ENCODE results near the gene E2F6. TPM values are rescaled to one million over a fixed set of nuclear protein-coding genes. Genes with fewer than 3 reads are reported as not detected.

Gene E2F6
- total and polyA plus RNA-seq, 2 of the 13 experiments (the other 11 are each of a cell fraction or from before 2014, with no cell fraction given): 27.3 to 36.0 TPM

DNA sequence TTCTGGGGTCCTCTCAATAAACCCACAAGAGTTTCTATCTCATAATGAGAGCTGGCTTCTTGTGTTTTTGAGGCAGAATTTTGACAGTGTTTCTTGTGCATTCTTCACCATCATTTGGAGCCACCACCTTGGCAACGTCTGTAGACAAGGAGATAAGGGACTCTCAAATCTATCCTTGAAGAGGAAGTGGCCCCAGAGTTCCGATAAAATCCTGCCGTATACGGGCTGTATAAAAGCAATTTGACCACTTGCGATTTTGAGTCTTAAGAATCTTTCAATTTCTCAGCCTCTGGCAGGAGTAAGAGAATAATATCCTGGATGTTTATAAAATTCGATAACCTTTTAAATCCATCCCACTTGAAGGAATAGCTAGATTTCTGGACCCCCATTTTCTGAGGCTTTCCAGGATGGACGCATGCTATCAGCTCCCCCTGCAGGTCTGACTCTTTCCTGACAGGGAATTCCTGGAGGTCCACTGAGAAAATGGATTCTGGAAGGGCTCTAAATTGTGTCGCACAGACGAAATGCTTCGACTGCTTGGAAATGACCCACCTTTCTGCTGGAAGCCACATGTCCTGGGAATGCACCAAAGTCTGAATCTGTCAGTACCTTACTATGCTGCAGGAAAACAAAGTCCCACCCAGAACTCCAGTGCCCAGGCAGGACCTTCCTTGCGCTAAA is 54.1 kb downstream of the E2F6 start (continued):
- TF ChIP-seq ZBTB40 (IDR thresholded peaks at IDR 0.05) (no peak), ZBTB40 (CRISPR knock-in tag; IDR thresholded peaks at IDR 0.05) (no peak), MAFF (IDR thresholded peaks at IDR 0.05; ENCODE audit: low read depth, low read length) (no peak), ETS1 (CRISPR knock-in tag; IDR thresholded peaks at IDR 0.05) (no peak), KAT2B (IDR thresholded peaks at IDR 0.05; ENCODE audit: borderline replicate concordance, low read depth, low read length) (no peak), ARNT (IDR thresholded peaks at IDR 0.05) (no peak), SNAI1 (CRISPR knock-in tag; IDR thresholded peaks at IDR 0.05; ENCODE audit: borderline replicate concordance) (no peak), HNRNPLL (IDR thresholded peaks at IDR 0.05; ENCODE audit: low read depth, low read length, poor library complexity, severe bottlenecking) (no peak), ZNF83 (CRISPR knock-in tag; IDR thresholded peaks at IDR 0.05; ENCODE audit: borderline replicate concordance) (no peak), ZFP1 (CRISPR knock-in tag; IDR thresholded peaks at IDR 0.05) (no peak), ZNF362 (CRISPR knock-in tag; IDR thresholded peaks at IDR 0.05; ENCODE audit: borderline replicate concordance) (no peak; the same call in 1 of the 2 replicates), GPN1 (CRISPR knock-in tag; IDR thresholded peaks at IDR 0.05; ENCODE audit: borderline replicate concordance) (no peak), ZNF615 (CRISPR knock-in tag; IDR thresholded peaks at IDR 0.05; ENCODE audit: borderline replicate concordance) (no peak)
- TF ChIP-seq, protein P1, sequence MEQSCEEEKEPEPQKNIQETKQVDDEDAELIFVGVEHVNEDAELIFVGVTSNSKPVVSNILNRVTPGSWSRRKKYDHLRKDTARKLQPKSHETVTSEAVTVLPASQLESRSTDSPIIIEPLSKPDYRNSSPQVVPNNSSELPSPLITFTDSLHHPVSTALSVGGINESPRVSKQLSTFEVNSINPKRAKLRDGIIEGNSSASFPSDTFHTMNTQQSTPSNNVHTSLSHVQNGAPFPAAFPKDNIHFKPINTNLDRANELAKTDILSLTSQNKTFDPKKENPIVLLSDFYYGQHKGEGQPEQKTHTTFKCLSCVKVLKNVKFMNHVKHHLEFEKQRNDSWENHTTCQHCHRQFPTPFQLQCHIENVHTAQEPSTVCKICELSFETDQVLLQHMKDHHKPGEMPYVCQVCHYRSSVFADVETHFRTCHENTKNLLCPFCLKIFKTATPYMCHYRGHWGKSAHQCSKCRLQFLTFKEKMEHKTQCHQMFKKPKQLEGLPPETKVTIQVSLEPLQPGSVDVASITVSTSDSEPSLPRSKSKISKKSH (CRISPR knock-in tag; IDR thresholded peaks at IDR 0.05; ENCODE audit: borderline replicate concordance): no peak
- TF ChIP-seq, protein P2, sequence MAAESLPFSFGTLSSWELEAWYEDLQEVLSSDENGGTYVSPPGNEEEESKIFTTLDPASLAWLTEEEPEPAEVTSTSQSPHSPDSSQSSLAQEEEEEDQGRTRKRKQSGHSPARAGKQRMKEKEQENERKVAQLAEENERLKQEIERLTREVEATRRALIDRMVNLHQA (CRISPR knock-in tag; IDR thresholded peaks at IDR 0.05): no peak

Measured in HepG2 (cell line).